Glutamatergic neuron (in vitro differentiated cells): Measurements from ENCODE around the gene MSI2. TPM values are rescaled to one million over a fixed set of nuclear protein-coding genes. Genes with fewer than 3 reads are reported as not detected.

Source experiments
- DNase-seq: peaks from one replicate; pipeline ENCODE4 v3.0.0; 2022
- H3K27ac Mint-ChIP-seq: one replicate; pipeline ENCODE4 v1.8.0; 2020; ENCODE audit warnings: mild to moderate bottlenecking, mixed read lengths, inconsistent platforms; ENCODE audit not compliant: unreplicated experiment
- H3K27me3 Mint-ChIP-seq: one replicate; pipeline ENCODE4 v1.8.0; 2020; ENCODE audit warnings: mild to moderate bottlenecking, moderate library complexity, mixed read lengths, inconsistent platforms; ENCODE audit not compliant: unreplicated experiment
- H3K36me3 Mint-ChIP-seq: one replicate; pipeline ENCODE4 v1.8.0; 2020; ENCODE audit warnings: mild to moderate bottlenecking, mixed read lengths, inconsistent platforms; ENCODE audit not compliant: unreplicated experiment
- H3K4me1 Mint-ChIP-seq: one replicate; pipeline ENCODE4 v1.8.0; 2020; ENCODE audit warnings: mild to moderate bottlenecking, low read depth, mixed read lengths, inconsistent platforms; ENCODE audit not compliant: unreplicated experiment
- H3K4me3 Mint-ChIP-seq: one replicate; pipeline ENCODE4 v1.8.0; 2020; ENCODE audit warnings: mild to moderate bottlenecking, mixed read lengths, inconsistent platforms; ENCODE audit not compliant: unreplicated experiment
- H3K9me3 Mint-ChIP-seq: one replicate; pipeline ENCODE4 v1.8.0; 2020; ENCODE audit warnings: mild to moderate bottlenecking, moderate library complexity, mixed read lengths, inconsistent platforms; ENCODE audit not compliant: unreplicated experiment
- CTCF ChIP-seq: fragments of 200-600 bp; sonication (generic); IDR thresholded peaks from one replicate; pipeline ENCODE4 v1.5.0; 2021; ENCODE audit not compliant: partially characterized antibody, unreplicated experiment
- total RNA-seq: library from RNA; stranded (reverse); fragmentation: NEBNext Ultra II Directional; extraction: Animal tissue kit (Norgen Biotek cat#: 25700); gene quantifications from one replicate; pipeline ENCODE4 v1.2.1, GENCODE V29; 2021; ENCODE audit not compliant: unreplicated experiment

Gene MSI2
- total RNA-seq, 1 donor from 2014 or later: 141 TPM

GRCh38 chr17:57586742-57587141, 330.4 kb downstream of the MSI2 start:
- peaks cover 3% of the 10 kb centered on the region for H3K9me3 Mint-ChIP-seq
- no peak for DNase-seq
- H3K4me1 Mint-ChIP-seq: peaks cover 18% of the 10 kb centered on the region
- no peak overlapping the region for H3K27ac Mint-ChIP-seq
- peaks cover 3% of the 10 kb centered on the region for H3K27me3 Mint-ChIP-seq
- H3K36me3 Mint-ChIP-seq: no peaks in the 10 kb centered on the region
- H3K4me3 Mint-ChIP-seq: no peak overlapping the region
- no peak for TF ChIP-seq CTCF

GRCh38 chr17:57587193-57587969, 331.1 kb downstream of the MSI2 start:
- H3K36me3 Mint-ChIP-seq: no peaks in the 10 kb centered on the region
- peaks cover 3% of the 10 kb centered on the region for H3K27me3 Mint-ChIP-seq
- no peak overlapping the region for H3K4me3 Mint-ChIP-seq
- TF ChIP-seq CTCF: no peak
- H3K9me3 Mint-ChIP-seq: peaks cover 3% of the 10 kb centered on the region
- DNase-seq: no peak
- H3K4me1 Mint-ChIP-seq: peaks cover 18% of the 10 kb centered on the region
- no peak overlapping the region for H3K27ac Mint-ChIP-seq

- Mint-ChIP-seq H3K27me3 (peaks cover 3% of the 10 kb centered on the region), H3K9me3 (peaks cover 3% of the 10 kb centered on the region), H3K4me3 (no peak overlapping the region), H3K4me1 (peaks cover 18% of the 10 kb centered on the region), H3K27ac (no peak overlapping the region), H3K36me3 (no peaks in the 10 kb centered on the region)
- TF ChIP-seq CTCF: no peak
- DNase-seq: no peak
Observed at GRCh38 chr17:57588086-57588485, 331.8 kb downstream of the MSI2 start.

GRCh38 chr17:57589151-57590034, 333.1 kb downstream of the MSI2 start:
- DNase-seq: no peak
- no peak overlapping the region for H3K27ac Mint-ChIP-seq
- no peak for TF ChIP-seq CTCF
- no peak overlapping the region for H3K4me3 Mint-ChIP-seq
- peaks cover 4% of the 10 kb centered on the region for H3K9me3 Mint-ChIP-seq
- peaks cover 18% of the 10 kb centered on the region for H3K4me1 Mint-ChIP-seq
- no peaks in the 10 kb centered on the region for H3K36me3 Mint-ChIP-seq
- peaks cover 3% of the 10 kb centered on the region for H3K27me3 Mint-ChIP-seq
